GM12892 (cell line): ENCODE measurements around the gene FKBP14.
A peak's percentile ranks its signal among the peaks of the same experiment; 100 is the strongest.

Experiments used
- DNase-seq: peaks from one replicate; pipeline ENCODE4 v3.0.0; 2011; ENCODE audit not compliant: insufficient read length
- FAIRE-seq: peaks from 2 replicates; lab custom pipeline; 2011; peaks lifted over from hg19 to GRCh38; lab: Jason Lieb, UNC
- POLR2A ChIP-seq: IDR thresholded peaks from 2 replicates; pipeline ENCODE4 v1.6.1; 2011; ENCODE audit warnings: low read depth, low read length, control low read depth
- POLR2AphosphoS5 ChIP-seq: IDR thresholded peaks from 2 replicates; pipeline ENCODE4 v1.6.1; 2011; ENCODE audit warnings: low read depth, low read length, control low read depth
- TAF1 ChIP-seq: IDR thresholded peaks from 2 replicates; pipeline ENCODE4 v1.6.1; 2011; ENCODE audit warnings: low read depth, mild to moderate bottlenecking, control low read depth, low read length, borderline replicate concordance

Gene FKBP14

DNA sequence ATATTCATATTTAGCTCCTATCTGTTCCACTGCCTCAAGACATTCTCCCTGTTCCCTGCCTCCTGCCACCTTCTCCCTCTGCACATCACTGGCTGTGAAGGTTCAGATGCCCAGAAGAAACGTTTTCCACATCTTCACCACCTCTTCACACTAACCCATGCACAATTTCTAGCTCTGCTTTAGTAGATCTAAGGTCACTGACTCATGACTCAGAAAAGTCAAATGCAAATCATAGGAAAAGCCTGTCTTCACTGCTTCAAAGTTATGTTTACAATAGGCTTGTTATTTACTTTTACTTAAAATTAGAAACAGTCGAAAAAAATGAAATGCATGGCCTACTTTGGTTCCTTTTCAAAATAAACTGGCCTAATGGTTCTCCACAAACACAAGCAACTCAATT, 39.4 kb downstream of the FKBP14 start:
- DNase-seq, result no peak
- peak; percentile 53 for FAIRE-seq

DNA sequence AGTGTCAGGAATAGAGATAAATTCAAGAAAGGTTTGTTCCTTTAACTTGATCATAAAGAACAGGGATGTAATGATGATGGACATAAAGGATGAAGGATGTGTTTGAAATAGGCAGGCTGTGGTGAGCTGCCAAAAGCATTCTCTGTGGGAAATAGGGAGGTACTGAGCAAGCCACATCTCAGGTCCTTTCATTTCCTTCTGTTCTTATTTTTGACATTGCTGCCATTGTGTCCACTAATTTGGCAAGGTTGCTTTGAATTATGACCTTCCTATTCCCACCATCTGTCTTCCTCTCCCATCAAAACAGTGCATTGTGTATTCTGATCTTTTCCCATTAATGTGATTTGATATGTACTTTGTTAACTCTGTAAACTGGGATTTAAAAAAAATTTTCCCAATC, 46.4 kb downstream of the FKBP14 start:
- no peak for TF ChIP-seq TAF1
- no peak for TF ChIP-seq POLR2AphosphoS5
- FAIRE-seq (no peak), DNase-seq (no peak)

More for the DNA sequence above, 39.4 kb downstream of the FKBP14 start:
- no peak for TF ChIP-seq POLR2AphosphoS5
- no peak for TF ChIP-seq TAF1
- no peak for TF ChIP-seq POLR2A

DNA sequence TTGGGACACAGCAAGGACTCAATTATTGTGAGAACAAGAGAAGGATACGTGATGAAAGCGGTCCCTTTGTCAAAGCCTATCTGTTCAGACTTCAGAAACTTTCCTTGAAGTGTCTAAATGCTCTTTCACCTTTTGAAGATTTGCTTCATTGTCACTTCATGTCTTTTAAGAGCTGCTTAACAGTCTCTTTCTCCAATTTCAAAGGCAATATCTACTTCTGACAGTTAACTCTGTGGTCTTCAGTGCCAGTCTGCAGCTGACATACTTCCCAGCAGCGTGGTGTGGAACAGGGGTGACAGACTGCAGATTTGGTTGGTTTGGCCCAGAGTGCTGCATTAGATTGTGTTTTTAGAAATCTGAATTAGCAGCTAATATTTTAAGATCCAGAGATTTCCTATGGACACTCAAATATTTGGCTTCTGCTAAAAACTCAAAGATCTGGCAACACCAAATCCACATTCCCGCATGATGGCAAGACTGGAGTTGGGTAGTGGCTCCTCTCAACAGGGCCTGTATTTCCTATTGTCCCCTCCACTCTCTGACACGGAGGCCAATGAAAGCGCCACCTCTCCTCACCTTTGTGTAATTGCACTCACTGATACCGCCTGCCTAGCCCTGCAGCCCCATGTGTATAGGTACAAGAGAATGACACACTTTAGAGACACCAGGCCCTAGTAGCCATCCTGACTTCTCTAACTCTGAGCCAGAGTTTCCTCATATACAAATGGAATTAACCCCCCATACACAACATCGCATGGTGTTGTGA, 48.4 kb downstream of the FKBP14 start:
- FAIRE-seq, result no peak
- no peak for TF ChIP-seq POLR2AphosphoS5
- TF ChIP-seq POLR2A, result no peak
- no peak for TF ChIP-seq TAF1
- no peak for DNase-seq

DNA sequence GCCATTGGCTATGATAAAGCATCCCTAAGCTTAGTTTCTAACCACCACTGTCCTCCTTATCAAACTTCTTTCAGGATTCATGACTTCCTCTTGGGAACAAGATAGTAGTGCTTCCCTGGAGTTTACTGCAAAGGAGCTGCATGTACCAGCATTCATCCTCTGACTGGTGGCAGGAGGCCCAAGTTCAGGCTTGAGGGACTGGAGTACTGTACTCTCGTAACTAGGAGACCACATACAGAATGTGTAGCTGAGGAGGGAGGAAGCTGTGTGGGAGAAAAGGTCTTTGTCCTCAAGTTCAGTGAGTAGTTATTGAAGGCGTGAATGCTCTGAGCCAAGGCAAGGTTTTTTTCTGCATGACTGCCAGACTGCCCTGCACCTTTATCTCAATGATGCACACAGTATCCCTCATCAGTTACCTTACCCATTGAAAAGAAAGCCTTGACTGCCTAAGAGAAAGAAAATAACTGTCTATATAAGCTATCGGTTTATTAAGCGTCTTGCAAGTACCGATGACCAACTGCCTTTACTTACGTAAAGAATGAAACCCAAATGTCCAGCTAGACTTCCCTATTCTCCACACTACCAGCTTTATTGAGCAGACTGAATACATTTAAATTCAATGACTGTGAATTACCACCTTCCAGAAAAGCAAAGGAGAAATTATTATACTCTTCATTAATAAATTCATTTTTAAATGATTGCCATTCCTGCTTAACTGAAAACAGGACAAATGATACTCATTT, 49.7 kb downstream of the FKBP14 start:
- FAIRE-seq (no peak), DNase-seq (no peak)
- TF ChIP-seq TAF1 (no peak), POLR2AphosphoS5 (no peak), POLR2A (no peak)

DNA sequence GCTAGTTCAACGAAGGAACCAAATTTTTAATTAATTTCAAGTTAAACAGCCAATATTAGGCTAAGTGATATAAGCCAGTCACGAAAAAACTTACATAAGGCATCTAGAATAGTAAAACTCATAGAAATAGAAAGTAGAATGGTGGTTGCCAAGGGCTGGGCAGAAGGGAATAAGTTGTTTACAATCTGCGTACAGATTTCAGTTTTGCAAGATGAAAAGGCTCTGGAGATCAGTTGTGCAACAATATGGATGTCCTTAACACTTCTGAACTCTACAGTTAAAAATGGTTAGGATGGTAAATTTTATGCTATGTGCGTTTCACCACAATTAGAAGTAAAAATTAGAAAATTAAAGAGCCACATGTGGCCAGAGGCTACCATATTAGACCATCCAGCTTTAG, 50.2 kb downstream of the FKBP14 start:
- DNase-seq (no peak), FAIRE-seq (no peak)
- TF ChIP-seq TAF1 (no peak), POLR2A (no peak), POLR2AphosphoS5 (no peak)

DNA sequence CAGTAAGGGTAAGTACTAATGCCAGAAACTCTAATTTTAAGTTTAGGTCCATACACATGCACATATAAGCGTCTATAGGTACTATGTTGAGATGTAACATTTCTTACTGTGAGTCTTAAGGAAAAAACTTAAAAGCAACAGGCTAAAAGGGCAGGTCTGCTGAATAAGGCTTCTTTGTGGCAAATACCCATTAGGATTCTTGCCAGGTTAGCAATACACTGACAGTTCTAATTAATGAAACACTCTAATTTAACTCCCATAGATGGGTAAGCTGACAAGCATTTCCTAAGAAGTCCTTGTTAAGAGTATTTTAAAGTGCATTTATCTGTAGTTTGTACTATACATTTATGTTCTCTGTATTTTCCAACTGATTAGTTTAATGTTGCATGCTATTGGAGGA, 50.9 kb downstream of the FKBP14 start:
- no peak for DNase-seq
- FAIRE-seq, result no peak
- TF ChIP-seq TAF1 (no peak), POLR2A (no peak), POLR2AphosphoS5 (no peak)

DNA sequence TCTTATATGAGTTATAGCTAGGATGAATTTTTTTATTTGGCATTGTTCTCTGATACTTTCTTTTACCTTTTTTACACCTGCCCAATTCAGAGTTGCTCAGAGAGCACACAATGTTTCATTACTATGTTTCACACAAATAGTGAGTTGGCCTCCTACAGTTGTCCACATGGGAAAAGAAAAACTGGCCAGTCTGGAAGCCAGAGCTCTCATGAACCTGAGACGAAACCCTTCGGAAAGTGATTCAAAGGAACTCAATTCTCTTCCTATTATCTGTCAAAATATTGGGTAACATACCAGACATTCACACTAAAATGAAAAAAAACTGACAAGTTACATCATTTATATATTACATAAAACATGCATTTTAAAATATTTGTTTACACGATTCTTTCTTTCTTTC, 52.2 kb downstream of the FKBP14 start:
- TF ChIP-seq TAF1 (no peak), POLR2AphosphoS5 (no peak), POLR2A (no peak)
- no peak for FAIRE-seq
- DNase-seq, result no peak

DNA sequence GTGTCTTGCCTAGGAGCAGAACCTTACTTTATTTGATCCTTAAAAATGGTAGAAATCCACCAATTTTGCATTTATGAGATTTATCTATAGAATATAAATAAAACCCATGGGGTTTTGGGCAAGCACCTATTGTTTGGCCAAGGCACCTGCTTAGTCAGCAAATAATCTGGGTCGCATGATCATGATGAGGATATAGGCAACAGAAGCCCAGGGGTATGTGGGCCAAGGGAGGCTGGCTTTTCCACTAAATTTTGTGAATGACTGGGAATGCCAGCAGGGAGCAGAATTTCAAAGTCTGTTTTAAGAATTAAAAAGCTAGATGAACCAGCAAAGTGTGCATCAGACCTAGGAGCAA, 54.2 kb downstream of the FKBP14 start:
- DNase-seq (no peak), FAIRE-seq (no peak)
- no peak for TF ChIP-seq POLR2AphosphoS5
- TF ChIP-seq TAF1, result no peak
- no peak for TF ChIP-seq POLR2A

DNA sequence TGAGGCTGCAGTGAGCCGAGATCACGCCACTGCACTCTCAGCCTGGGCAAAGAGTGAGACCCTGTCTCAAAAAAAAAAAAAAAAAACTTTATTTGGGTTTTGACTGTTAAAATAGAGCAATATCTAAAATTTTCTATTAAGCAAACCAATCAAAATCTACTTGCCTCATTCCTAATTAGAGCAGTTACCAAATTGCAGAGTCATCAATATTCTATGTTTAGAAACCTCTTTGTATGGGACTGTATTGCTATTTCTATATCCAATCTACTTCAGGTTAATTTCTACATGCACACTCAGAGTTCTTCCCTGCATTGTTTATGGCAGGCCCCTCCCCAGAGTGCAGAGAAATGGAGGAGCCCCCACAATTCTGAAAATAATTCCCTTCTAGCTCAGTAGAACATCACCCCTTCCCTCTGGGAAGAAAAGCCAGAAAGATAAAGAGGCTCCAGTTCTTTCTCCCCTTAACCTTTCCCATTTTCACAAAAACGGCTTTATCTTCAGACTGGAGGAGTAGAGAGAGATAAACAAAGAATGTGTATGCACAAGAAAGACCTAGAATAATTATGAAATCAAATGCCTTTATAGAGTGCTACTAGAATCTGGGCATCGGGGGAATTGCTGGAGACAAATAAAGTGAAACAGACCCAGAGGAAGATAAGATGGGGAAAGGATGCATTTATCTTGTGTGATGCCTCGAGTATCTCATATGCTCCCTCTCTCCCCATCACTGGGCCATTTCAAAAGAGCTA, 54.8 kb downstream of the FKBP14 start:
- no peak for FAIRE-seq
- TF ChIP-seq POLR2A (no peak), TAF1 (no peak), POLR2AphosphoS5 (no peak)
- no peak for DNase-seq

DNA sequence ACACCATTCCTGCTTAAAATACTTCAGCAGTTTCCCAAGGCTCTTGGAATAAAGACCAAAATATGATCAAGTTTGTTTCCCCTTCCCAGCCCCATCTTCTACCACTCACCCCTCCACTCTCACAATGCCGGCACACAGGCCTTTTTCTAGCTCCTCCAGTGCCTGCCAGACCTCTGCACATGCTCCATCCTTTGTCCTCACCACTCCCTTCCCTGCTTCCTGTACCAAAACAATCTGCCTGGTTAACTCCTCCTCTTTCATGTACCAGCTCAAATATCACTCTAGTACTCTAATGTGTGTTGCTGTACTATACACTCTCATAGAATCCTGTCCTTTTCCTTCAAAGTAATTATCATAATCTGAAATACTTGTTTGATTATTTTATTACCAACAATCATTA, 56.3 kb downstream of the FKBP14 start:
- DNase-seq (no peak), FAIRE-seq (no peak)
- TF ChIP-seq POLR2AphosphoS5, result no peak
- TF ChIP-seq TAF1, result no peak
- no peak for TF ChIP-seq POLR2A

DNA sequence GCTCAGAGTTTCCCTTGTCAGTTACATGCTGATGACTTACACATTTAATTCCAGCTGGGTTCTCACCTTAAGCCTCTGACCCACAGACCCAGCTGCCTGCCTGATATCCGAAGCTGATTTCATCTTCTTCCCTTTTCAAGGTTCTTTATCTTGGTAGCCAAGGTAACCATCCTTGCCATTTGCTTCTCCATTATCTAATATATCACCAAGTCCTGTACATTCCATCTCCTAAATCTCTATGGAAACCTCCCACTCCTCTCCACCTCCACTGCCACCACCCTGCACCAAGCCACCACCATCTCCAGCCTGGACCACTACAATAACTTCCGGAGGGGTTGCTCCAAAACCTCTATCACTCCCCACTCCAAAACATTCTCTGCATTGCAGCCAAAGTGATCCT, 56.8 kb downstream of the FKBP14 start:
- no peak for TF ChIP-seq POLR2A
- no peak for TF ChIP-seq TAF1
- TF ChIP-seq POLR2AphosphoS5, result no peak
- FAIRE-seq (no peak), DNase-seq (no peak)
